Upper lobe of left lung (tissue), 6 donors: ENCODE results near the gene MCCD1. TPM values are rescaled to one million over a fixed set of nuclear protein-coding genes. Genes with fewer than 3 reads are reported as not detected.
"Not testable (repeated sequence)": the region's sequence is repeated elsewhere in the genome, so short reads cannot be mapped to it uniquely, and the experiment has no call there.

Source experiments
- ATAC-seq, 2 donors: fragments of 200-7000 bp; cut with Tn5 transposase; one replicate each; pipeline ENCODE4 v1.9.1; 2022; ENCODE audit warnings: mild to moderate bottlenecking in 2 of 2, moderate library complexity in 2 of 2; ENCODE audit not compliant: low FRiP score in 2 of 2
- DNase-seq, 2 donors: peaks; one replicate each; pipeline ENCODE4 v3.0.0-alpha.2; 2019 to 2020
- H3K27ac ChIP-seq, 4 donors: fragments of 200-600 bp; sonication (generic); one replicate each; pipeline ENCODE4 v1.5.1; 2016 to 2019
- H3K27me3 ChIP-seq, 4 donors: fragments of 200-600 bp; sonication (generic); one replicate each; pipeline ENCODE4 v1.5.1; 2017 to 2019
- H3K36me3 ChIP-seq, 4 donors: fragments of 200-600 bp; sonication (generic); one replicate each; pipeline ENCODE4 v1.5.1; 2016 to 2019
- H3K4me1 ChIP-seq, 4 donors: fragments of 200-600 bp; sonication (generic); one replicate each; pipeline ENCODE4 v1.5.1; 2018 to 2019
- H3K4me3 ChIP-seq, 4 donors: fragments of 200-600 bp; sonication (generic); one replicate each; pipeline ENCODE4 v1.5.1; 2017 to 2019; ENCODE audit warnings: mild to moderate bottlenecking in 2 of 4, moderate library complexity in 1 of 4
- H3K9me3 ChIP-seq, 4 donors: fragments of 200-600 bp; sonication (generic); one replicate each; pipeline ENCODE4 v1.5.1; 2018 to 2019
- CTCF ChIP-seq, 6 experiments: fragments of 450-650 bp in 4 of 6; fragments of 200-600 bp in 2 of 6; sonication (generic) in 2 of 6; IDR thresholded peaks; one replicate each; pipeline ENCODE4 v1.5.1; 2016 to 2019; ENCODE audit warnings: antibody characterized with exemption in 6 of 6
- EP300 ChIP-seq, 4 donors: sonication (generic); formaldehyde crosslinking; IDR thresholded peaks; one replicate each; pipeline ENCODE4 v1.5.1; 2017; ENCODE audit warnings: antibody characterized with exemption in 4 of 4, control low read depth in 2 of 4
- POLR2A ChIP-seq, 4 donors: fragments of 450-650 bp; IDR thresholded peaks; one replicate each; pipeline ENCODE4 v1.5.1; 2016 to 2017; ENCODE audit warnings: antibody characterized with exemption in 4 of 4, mild to moderate bottlenecking in 2 of 4
- POLR2AphosphoS5 ChIP-seq, 2 donors: sonication (generic); formaldehyde crosslinking; IDR thresholded peaks; one replicate each; pipeline ENCODE4 v1.5.1; 2017; ENCODE audit warnings: antibody characterized with exemption in 2 of 2
- WGBS, 2 donors: methylation state at CpG; one replicate each; pipeline ENCODE4 v1.1.5; 2017 to 2018; 5-methylcytosine and 5-hydroxymethylcytosine counted together
- total RNA-seq, 6 donors: library from RNA; depleted of rRNA in 4 of 6; stranded (reverse); fragments of >200 nt in 4 of 6; gene quantifications; one replicate each; pipeline versions ENCODE4 v1.1.0 to v1.2.1, GENCODE V29; 2016 to 2021
- donor health status: DM: no; HTN: no; CAD: no; lungs with moderate emphysema.
- donor health status: DM: no; HTN: yes; CAD: no; lungs with severe emphysema.

MCCD1 gene
- total RNA-seq, 6 donors from 2014 or later = not detected

- H3K4me1 ChIP-seq = peaks cover 13 to 30% (median 20%) of the 10 kb centered on the region in 4 donors
- H3K4me3 ChIP-seq = peak overlapping the region in 3 of 4 donors; percentile 42 to 54 (median 45)
- H3K27ac ChIP-seq = peak overlapping the region; percentile 79 to 87 (median 83)
- H3K27me3 ChIP-seq = no peaks in the 10 kb centered on the region
- no peaks in the 10 kb centered on the region for H3K9me3 ChIP-seq
- H3K36me3 ChIP-seq = peaks cover 0 to 24% (median 10%) of the 10 kb centered on the region in 4 donors
- ATAC-seq (peak in 1 of 2 donors; percentile 1), DNase-seq (peak in 1 of 2 donors; percentile 85)
- TF ChIP-seq POLR2AphosphoS5 (IDR thresholded peaks at IDR 0.05) (no peak), POLR2A (IDR thresholded peaks at IDR 0.05) (no peak), EP300 (IDR thresholded peaks at IDR 0.05) (no peak), CTCF (IDR thresholded peaks at IDR 0.05) (no peak)
- whole genome bisulfite sequencing, 2 donors = 70% methylated on average over 17 to 24 of the region's 24 CpGs
Measured at GRCh38 chr6:31547727-31548543, 19.2 kb downstream of the MCCD1 start.

GRCh38 chr6:31548544-31548873, 19.7 kb downstream of the MCCD1 start:
- WGBS, 2 donors = 98 to 100% methylated on average over 2 of the region's 2 CpGs
- Histone ChIP-seq H3K27me3 (no peaks in the 10 kb centered on the region), H3K4me3 (peak overlapping the region in 2 of 4 donors; percentile 45 to 54)

GRCh38 chr6:31551371-31551770, 22.6 kb downstream of the MCCD1 start:
- H3K36me3 ChIP-seq = peaks cover 0 to 42% (median 12%) of the 10 kb centered on the region in 4 donors
- not testable (repeated sequence) for H3K27me3 ChIP-seq, H3K4me3 ChIP-seq, H3K9me3 ChIP-seq
- H3K27ac ChIP-seq = peak overlapping the region in 2 of 4 donors; percentile 24 to 34
- 37 to 44% methylated on average over 5 of the region's 5 CpGs for WGBS, 2 donors
- ATAC-seq = peak in 1 of 2 donors; percentile 22
- DNase-seq = peak in 1 of 2 donors; percentile 82
- peak; percentile 25 to 75 (median 52) for TF ChIP-seq CTCF (IDR thresholded peaks at IDR 0.05)
- H3K4me1 ChIP-seq = peaks cover 12 to 25% (median 17%) of the 10 kb centered on the region in 4 donors

More at GRCh38 chr6:31548544-31548873, 19.7 kb downstream of the MCCD1 start:
- no peaks in the 10 kb centered on the region for H3K9me3 ChIP-seq
- no peak for DNase-seq
- H3K36me3 ChIP-seq = peaks cover 0 to 30% (median 10%) of the 10 kb centered on the region in 4 donors
- no peak for ATAC-seq
- TF ChIP-seq POLR2AphosphoS5 (IDR thresholded peaks at IDR 0.05) (no peak), EP300 (IDR thresholded peaks at IDR 0.05) (no peak), POLR2A (IDR thresholded peaks at IDR 0.05) (no peak), CTCF (IDR thresholded peaks at IDR 0.05) (no peak)
- H3K27ac ChIP-seq = peak overlapping the region; percentile 79 to 87 (median 83)
- peaks cover 12 to 27% (median 18%) of the 10 kb centered on the region in 4 donors for H3K4me1 ChIP-seq

- Histone ChIP-seq H3K4me1 (peaks cover 36 to 40% (median 38%) of the 10 kb centered on the region in 4 donors), H3K36me3 (peaks cover 0 to 48% (median 22%) of the 10 kb centered on the region in 4 donors), H3K9me3 (no peaks in the 10 kb centered on the region), H3K27me3 (no peaks in the 10 kb centered on the region), H3K4me3 (no peak overlapping the region), H3K27ac (no peak overlapping the region)
- TF ChIP-seq EP300 (IDR thresholded peaks at IDR 0.05) = no peak
- no peak for TF ChIP-seq POLR2A (IDR thresholded peaks at IDR 0.05)
- TF ChIP-seq CTCF (IDR thresholded peaks at IDR 0.05) = no peak
- TF ChIP-seq POLR2AphosphoS5 (IDR thresholded peaks at IDR 0.05) = no peak
- WGBS, 2 donors = 67 to 79% methylated on average over 3 of the region's 3 CpGs
- no peak for DNase-seq
- no peak for ATAC-seq
Measured at GRCh38 chr6:31556307-31556706, 27.5 kb downstream of the MCCD1 start.
